Loucy (cell line): ENCODE results near the gene DRC1.

Source experiments
- H2AFZ ChIP-seq: fragments of 200-600 bp; sonication (generic); 2 replicates; pipeline ENCODE4 v1.6.0; 2016; ENCODE audit warnings: antibody characterized with exemption, mild to moderate bottlenecking, low read length, moderate library complexity
- H3F3A ChIP-seq: fragments of 200-600 bp; 2 replicates; pipeline ENCODE4 v1.6.0; 2016; ENCODE audit warnings: antibody characterized with exemption, low read depth, mild to moderate bottlenecking
- H3K27me3 ChIP-seq: fragments of 200-600 bp; sonication (generic); 2 replicates; pipeline ENCODE4 v1.6.1; 2014; ENCODE audit warnings: low read length, mild to moderate bottlenecking; ENCODE audit not compliant: insufficient read depth, poor library complexity, severe bottlenecking
- H3K36me3 ChIP-seq: fragments of 200-600 bp; sonication (generic); 2 replicates; pipeline ENCODE4 v1.6.1; 2016; ENCODE audit warnings: low read length; ENCODE audit not compliant: insufficient read depth
- H3K4me1 ChIP-seq: fragments of 200-600 bp; sonication (generic); 2 replicates; pipeline ENCODE4 v1.5.1; 2014; ENCODE audit warnings: low read length, mild to moderate bottlenecking; ENCODE audit not compliant: insufficient read depth, poor library complexity, severe bottlenecking
- H3K4me2 ChIP-seq: fragments of 200-600 bp; sonication (generic); 2 replicates; pipeline ENCODE4 v1.6.0; 2014; ENCODE audit warnings: antibody characterized with exemption, low read length, low read depth, mild to moderate bottlenecking; ENCODE audit not compliant: poor library complexity, severe bottlenecking
- H3K4me3 ChIP-seq: fragments of 200-600 bp; sonication (generic); 2 replicates; pipeline ENCODE4 v1.5.1; 2014; ENCODE audit warnings: low read length, mild to moderate bottlenecking, mixed read lengths; ENCODE audit not compliant: poor library complexity, severe bottlenecking
- H3K79me2 ChIP-seq: fragments of 200-600 bp; sonication (generic); 2 replicates; pipeline ENCODE4 v1.6.1; 2014; ENCODE audit warnings: low read length; ENCODE audit not compliant: insufficient read depth
- H3K9ac ChIP-seq: fragments of 200-600 bp; sonication (generic); 2 replicates; pipeline ENCODE4 v1.6.0; 2014; ENCODE audit warnings: mild to moderate bottlenecking, low read depth, low read length, moderate library complexity; ENCODE audit not compliant: poor library complexity, severe bottlenecking
- H3K9me2 ChIP-seq: fragments of 200-600 bp; sonication (generic); replicated peaks from 2 replicates; pipeline ENCODE4 v1.6.1; 2016; ENCODE audit warnings: low read depth, low read length, mixed read lengths
- H3K9me3 ChIP-seq: fragments of 200-600 bp; sonication (generic); 2 replicates; pipeline ENCODE4 v1.6.1; 2014; ENCODE audit warnings: mild to moderate bottlenecking, antibody characterized with exemption, low read length, low read depth; ENCODE audit not compliant: insufficient read depth
- H4K20me1 ChIP-seq: fragments of 200-600 bp; sonication (generic); 2 replicates; pipeline ENCODE4 v1.6.0; 2014; ENCODE audit warnings: antibody characterized with exemption, low read length, mild to moderate bottlenecking; ENCODE audit not compliant: insufficient read depth, poor library complexity, severe bottlenecking
- CTCF ChIP-seq: fragments of 200-600 bp; sonication (generic); conservative IDR thresholded peaks from 2 replicates; pipeline ENCODE4 v1.5.1; 2014; ENCODE audit warnings: mild to moderate bottlenecking, antibody characterized with exemption, low read length
- EZH2phosphoT487 ChIP-seq: fragments of 200-600 bp; IDR thresholded peaks from 2 replicates; pipeline ENCODE4 v1.6.1; 2018; ENCODE audit warnings: antibody characterized with exemption, mild to moderate bottlenecking, moderate library complexity, borderline replicate concordance

The DRC1 gene

DNA sequence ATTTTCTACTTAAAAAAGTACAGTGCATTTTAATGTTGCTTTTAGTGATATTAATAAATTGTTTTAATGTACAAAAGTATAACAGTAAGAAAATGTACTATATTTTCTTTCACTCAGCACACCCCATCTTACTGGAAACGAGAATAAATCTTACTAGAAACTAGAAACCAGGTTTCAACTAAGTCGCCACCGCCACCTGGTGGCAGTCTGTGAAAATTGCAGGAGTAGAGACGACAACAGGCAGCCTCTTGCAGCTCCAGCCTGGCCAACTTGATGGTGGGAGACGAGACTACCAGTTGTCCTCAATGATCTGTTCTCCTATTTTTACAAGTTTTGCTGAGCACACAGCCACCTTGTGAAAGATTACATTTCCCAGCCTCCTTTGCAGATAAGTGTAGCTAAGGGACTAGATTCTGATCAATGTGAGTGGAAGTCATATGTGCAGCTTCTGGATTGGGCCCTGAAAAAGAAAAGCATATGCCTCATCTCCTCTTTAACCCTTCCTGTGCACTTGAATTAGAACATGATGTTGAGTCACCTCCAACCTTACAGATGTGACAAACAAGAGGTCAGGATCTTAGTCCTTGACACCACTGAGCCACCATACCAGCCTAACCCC lies 67.5 kb downstream of the DRC1 start:
- H3K79me2 ChIP-seq: no peaks in the 10 kb centered on the region

GRCh38 chr2:26469955-26470354 lies 68.2 kb downstream of the DRC1 start:
- H3K79me2 ChIP-seq: no peaks in the 10 kb centered on the region
- TF ChIP-seq EZH2phosphoT487 (no peak), CTCF (no peak)
- H3K9ac ChIP-seq: no peak overlapping the region
- no peaks in the 10 kb centered on the region for H3K27me3 ChIP-seq
- H3K36me3 ChIP-seq: no peaks in the 10 kb centered on the region
- H3K4me2 ChIP-seq: no peak overlapping the region
- H3K9me3 ChIP-seq: peaks cover 7% of the 10 kb centered on the region; the same call in 1 of the 2 replicates
- no peaks in the 10 kb centered on the region for H3K9me2 ChIP-seq
- H3K4me1 ChIP-seq: no peaks in the 10 kb centered on the region
- H4K20me1 ChIP-seq: no peaks in the 10 kb centered on the region
- no peak overlapping the region for H3K4me3 ChIP-seq
- H2AFZ ChIP-seq: no peak overlapping the region
- no peaks in the 10 kb centered on the region for H3F3A ChIP-seq

More for the DNA sequence above, 67.5 kb downstream of the DRC1 start:
- peak; percentile 82 for TF ChIP-seq CTCF
- TF ChIP-seq EZH2phosphoT487: no peak
- no peak overlapping the region for H3K4me3 ChIP-seq
- H2AFZ ChIP-seq: no peak overlapping the region
- H3K4me1 ChIP-seq: no peaks in the 10 kb centered on the region
- H3K9me3 ChIP-seq: peaks cover 7% of the 10 kb centered on the region; the same call in 1 of the 2 replicates
- H3K27me3 ChIP-seq: no peaks in the 10 kb centered on the region
- no peaks in the 10 kb centered on the region for H3K9me2 ChIP-seq
- no peak overlapping the region for H3K4me2 ChIP-seq
- no peaks in the 10 kb centered on the region for H3K36me3 ChIP-seq
- no peak overlapping the region for H3K9ac ChIP-seq
- no peaks in the 10 kb centered on the region for H3F3A ChIP-seq
- H4K20me1 ChIP-seq: no peaks in the 10 kb centered on the region

DNA sequence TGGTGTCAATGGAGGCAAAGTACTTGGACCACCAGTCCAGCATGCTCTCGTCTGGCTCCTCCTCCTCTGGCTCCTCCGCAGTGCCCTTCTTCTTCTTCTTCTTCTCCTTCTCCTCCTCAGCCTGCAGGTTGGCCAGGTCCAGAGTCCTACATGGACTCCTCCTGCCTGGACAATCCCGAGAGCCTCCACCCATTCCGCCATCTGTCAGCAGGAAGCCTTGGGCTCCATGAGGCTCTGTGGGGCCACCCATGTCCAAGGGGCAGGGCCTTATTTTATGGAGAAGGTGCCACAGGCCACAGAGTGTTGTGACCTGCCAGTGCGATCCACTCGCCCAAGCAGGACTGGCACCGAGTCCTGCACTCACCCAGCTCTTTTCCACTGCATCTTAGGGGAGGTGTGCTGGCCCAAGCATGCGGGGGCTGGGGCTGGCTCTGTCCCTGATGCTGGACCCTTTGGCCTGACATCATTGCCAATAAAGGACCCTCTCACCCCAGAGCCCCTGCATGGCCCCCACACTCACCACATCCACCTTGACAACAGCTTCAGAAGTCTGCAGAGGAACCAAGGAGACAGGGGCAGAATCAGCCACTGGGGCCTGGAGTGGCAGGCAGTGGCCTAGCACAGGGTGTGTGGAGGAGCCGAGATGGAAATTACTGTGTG lies 69.0 kb downstream of the DRC1 start:
- no peak overlapping the region for H3K9ac ChIP-seq
- H3K9me2 ChIP-seq: no peaks in the 10 kb centered on the region
- H3K9me3 ChIP-seq: peaks cover 7% of the 10 kb centered on the region; the same call in 1 of the 2 replicates
- no peak overlapping the region for H3K4me2 ChIP-seq
- no peaks in the 10 kb centered on the region for H3F3A ChIP-seq
- no peaks in the 10 kb centered on the region for H3K36me3 ChIP-seq
- H3K4me1 ChIP-seq: no peaks in the 10 kb centered on the region
- TF ChIP-seq CTCF: no peak
- no peak for TF ChIP-seq EZH2phosphoT487
- H3K79me2 ChIP-seq: no peaks in the 10 kb centered on the region
- H3K27me3 ChIP-seq: no peaks in the 10 kb centered on the region
- no peaks in the 10 kb centered on the region for H4K20me1 ChIP-seq
- H2AFZ ChIP-seq: no peak overlapping the region
- H3K4me3 ChIP-seq: no peak overlapping the region
